Measurements from ENCODE around the gene PRTG. TPM values are rescaled to one million over a fixed set of nuclear protein-coding genes. Genes with fewer than 3 reads are reported as not detected.

PRTG gene
- polyA plus RNA-seq, 1 donor (not counting 4 experiments of a cell fraction or from before 2014, with no cell fraction given): not detected

- dilution Hi-C loops (cut with MboI; ENCODE audit: extremely low pct_ligation_motif_present, low sequenced_read_pairs): no loop called here
- FAIRE-seq (no peak), DNase-seq (ENCODE audit: low read depth, low spot score) (no peak)
- H3K4me3 ChIP-seq (ENCODE audit: control insufficient read depth in 2 of 3, extremely low read depth in 1 of 3, insufficient read depth in 2 of 3, low read depth in 1 of 3, low read length in 3 of 3): no peak overlapping the region
- no peak overlapping the region for H3K4me2 ChIP-seq (ENCODE audit: control insufficient read depth, extremely low read depth, insufficient read depth, low read depth, low read length)
- H4K20me1 ChIP-seq (ENCODE audit: control insufficient read depth, extremely low read depth, insufficient read depth, low read length): no peaks in the 10 kb centered on the region
- no peak overlapping the region for H2AFZ ChIP-seq (ENCODE audit: control insufficient read depth, low read length)
- H3K9me1 ChIP-seq (ENCODE audit: control insufficient read depth, extremely low read depth, insufficient read depth, low read length): no peaks in the 10 kb centered on the region
- peaks cover 6% of the 10 kb centered on the region for H3K4me1 ChIP-seq (ENCODE audit: control insufficient read depth, extremely low read depth, insufficient read depth, low read length)
- TF ChIP-seq CTCF (optimal IDR thresholded peaks at IDR 0.05 in 1 of 3, IDR thresholded peaks at IDR 0.05 in 1 of 3, conservative IDR thresholded peaks at IDR 0.05 in 1 of 3; ENCODE audit: extremely low read depth in 1 of 3, insufficient read depth in 2 of 3, low read length in 3 of 3) (no peak), EZH2 (IDR thresholded peaks at IDR 0.05; ENCODE audit: low read length) (no peak)
- no peaks in the 10 kb centered on the region for H3K27me3 ChIP-seq (ENCODE audit: control insufficient read depth, extremely low read depth, insufficient read depth, low read length)
- peak overlapping the region; percentile 22 for H3K9ac ChIP-seq (ENCODE audit: control insufficient read depth, extremely low read depth, insufficient read depth, low read length)
- H3K27ac ChIP-seq (ENCODE audit: control insufficient read depth, insufficient read depth, low read length): peak overlapping the region; percentile 69
- H3K9me3 ChIP-seq (ENCODE audit: control insufficient read depth, low read depth, low read length): no peaks in the 10 kb centered on the region
- H3K36me3 ChIP-seq (ENCODE audit: control insufficient read depth in 2 of 2, extremely low read depth in 1 of 2, insufficient read depth in 2 of 2, low read length in 2 of 2): no peaks in the 10 kb centered on the region
- H3K79me2 ChIP-seq (ENCODE audit: control insufficient read depth, insufficient read depth, low read length): no peaks in the 10 kb centered on the region
Measured at GRCh38 chr15:55628369-55628730, 114.6 kb downstream of the PRTG start.

- no peak for TF ChIP-seq EZH2 (IDR thresholded peaks at IDR 0.05; ENCODE audit: low read length)
- TF ChIP-seq CTCF (optimal IDR thresholded peaks at IDR 0.05 in 1 of 3, IDR thresholded peaks at IDR 0.05 in 1 of 3, conservative IDR thresholded peaks at IDR 0.05 in 1 of 3; ENCODE audit: extremely low read depth in 1 of 3, insufficient read depth in 2 of 3, low read length in 3 of 3): no peak
- Histone ChIP-seq H3K9me1 (ENCODE audit: control insufficient read depth, extremely low read depth, insufficient read depth, low read length) (no peaks in the 10 kb centered on the region), H3K9ac (ENCODE audit: control insufficient read depth, extremely low read depth, insufficient read depth, low read length) (peak overlapping the region; percentile 22), H3K79me2 (ENCODE audit: control insufficient read depth, insufficient read depth, low read length) (no peaks in the 10 kb centered on the region), H3K4me1 (ENCODE audit: control insufficient read depth, extremely low read depth, insufficient read depth, low read length) (peaks cover 6% of the 10 kb centered on the region), H3K9me3 (ENCODE audit: control insufficient read depth, low read depth, low read length) (no peaks in the 10 kb centered on the region), H3K4me3 (ENCODE audit: control insufficient read depth in 2 of 3, extremely low read depth in 1 of 3, insufficient read depth in 2 of 3, low read depth in 1 of 3, low read length in 3 of 3) (no peak overlapping the region), H4K20me1 (ENCODE audit: control insufficient read depth, extremely low read depth, insufficient read depth, low read length) (no peaks in the 10 kb centered on the region), H3K27ac (ENCODE audit: control insufficient read depth, insufficient read depth, low read length) (peak overlapping the region; percentile 69), H3K4me2 (ENCODE audit: control insufficient read depth, extremely low read depth, insufficient read depth, low read depth, low read length) (peak overlapping the region; percentile 52), H3K36me3 (ENCODE audit: control insufficient read depth in 2 of 2, extremely low read depth in 1 of 2, insufficient read depth in 2 of 2, low read length in 2 of 2) (no peaks in the 10 kb centered on the region), H2AFZ (ENCODE audit: control insufficient read depth, low read length) (peak overlapping the region; percentile 92), H3K27me3 (ENCODE audit: control insufficient read depth, extremely low read depth, insufficient read depth, low read length) (no peaks in the 10 kb centered on the region)
- FAIRE-seq (peak; percentile 89), DNase-seq (ENCODE audit: low read depth, low spot score) (peak; percentile 67)
- dilution Hi-C loops (cut with MboI; ENCODE audit: extremely low pct_ligation_motif_present, low sequenced_read_pairs): no loop called here
Measured at GRCh38 chr15:55627730-55628368, 115.1 kb downstream of the PRTG start.
